Measurements from ENCODE around the gene C10orf71.

Gene C10orf71

DNA sequence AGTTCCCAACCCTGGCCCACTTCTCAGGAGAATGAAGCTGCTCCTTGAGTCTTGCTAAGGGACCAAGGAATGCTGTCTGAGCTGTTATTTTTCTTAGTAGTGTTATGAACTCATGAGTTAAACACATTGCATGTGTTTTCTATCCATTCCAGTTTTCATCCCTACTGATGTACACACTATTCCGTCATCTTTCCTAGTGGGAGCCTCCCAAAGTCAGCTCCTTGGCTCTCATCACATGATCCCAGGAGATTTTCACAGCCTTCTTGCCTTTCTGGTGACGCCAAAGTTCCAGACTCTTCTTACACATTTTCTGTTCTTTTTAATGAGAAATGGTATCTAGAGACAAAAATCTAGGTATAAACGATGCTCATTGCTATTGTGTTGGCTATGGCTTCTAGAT, 8.4 kb upstream of the C10orf71 start:
- Histone ChIP-seq H3K27ac (no peak overlapping the region), H3K4me3 (no peak overlapping the region)

DNA sequence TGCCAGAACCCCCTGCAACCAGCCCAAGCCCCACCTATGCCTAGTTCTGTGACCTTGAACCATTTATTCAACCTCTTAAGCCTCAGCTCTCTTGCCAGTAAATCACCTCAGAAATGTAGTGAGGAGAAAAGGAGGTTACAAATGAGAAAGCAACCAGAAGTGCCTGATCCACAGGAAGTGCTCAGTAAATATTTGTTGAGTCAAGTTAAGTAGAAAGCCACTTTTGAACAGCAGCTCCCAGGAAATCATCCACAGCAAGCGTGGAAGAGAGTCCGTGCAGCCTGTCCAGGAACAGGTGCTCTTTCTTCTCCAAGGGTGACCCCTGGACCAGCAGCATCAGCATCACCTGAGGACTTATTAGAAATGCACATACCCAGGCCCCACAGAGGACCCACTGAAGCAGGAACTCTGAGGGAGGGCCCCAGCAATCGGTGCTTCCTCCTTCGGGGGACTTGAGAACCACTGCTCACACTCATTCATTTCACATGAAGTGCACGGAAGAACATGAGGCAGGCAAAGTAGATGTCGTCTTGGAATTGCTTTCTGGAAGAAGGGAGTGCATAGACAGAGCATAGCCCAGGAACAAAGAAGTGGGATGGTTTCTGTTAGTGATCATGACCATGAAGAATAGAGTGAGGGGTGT, 6.3 kb upstream of the C10orf71 start:
- no peak overlapping the region for H3K27ac ChIP-seq
- H3K4me3 ChIP-seq, result no peak overlapping the region

DNA sequence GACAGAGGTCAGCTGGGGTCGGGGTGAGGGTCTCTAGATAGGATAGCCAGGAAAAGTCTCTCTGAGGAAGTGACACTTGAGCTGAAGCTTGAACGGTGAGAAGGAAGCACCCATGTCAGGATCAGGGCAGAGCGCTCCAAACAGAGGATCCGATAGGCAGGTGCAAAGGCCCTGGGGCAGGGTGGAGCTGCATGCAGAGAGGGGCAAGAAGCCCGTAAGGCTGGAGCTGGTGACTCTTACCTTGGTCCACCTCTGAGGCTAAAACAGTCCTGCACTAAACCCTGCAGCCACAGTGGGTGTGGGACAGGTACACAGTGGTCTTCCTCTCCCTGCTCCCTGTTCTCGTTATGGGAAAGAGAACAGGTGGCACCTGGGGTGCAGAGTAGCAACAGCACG, 5.8 kb upstream of the C10orf71 start:
- Histone ChIP-seq H3K4me3 (no peak overlapping the region), H3K27ac (no peak overlapping the region)

- Histone ChIP-seq H3K4me3 (no peak overlapping the region), H3K27ac (no peak overlapping the region)
These were observed 4.2 kb upstream of the C10orf71 start for GRCh38 chr10:49294731-49295130.

GRCh38 chr10:49295297-49295696, 3.7 kb upstream of the C10orf71 start:
- H3K4me3 ChIP-seq, result no peak overlapping the region
- no peak overlapping the region for H3K27ac ChIP-seq

DNA sequence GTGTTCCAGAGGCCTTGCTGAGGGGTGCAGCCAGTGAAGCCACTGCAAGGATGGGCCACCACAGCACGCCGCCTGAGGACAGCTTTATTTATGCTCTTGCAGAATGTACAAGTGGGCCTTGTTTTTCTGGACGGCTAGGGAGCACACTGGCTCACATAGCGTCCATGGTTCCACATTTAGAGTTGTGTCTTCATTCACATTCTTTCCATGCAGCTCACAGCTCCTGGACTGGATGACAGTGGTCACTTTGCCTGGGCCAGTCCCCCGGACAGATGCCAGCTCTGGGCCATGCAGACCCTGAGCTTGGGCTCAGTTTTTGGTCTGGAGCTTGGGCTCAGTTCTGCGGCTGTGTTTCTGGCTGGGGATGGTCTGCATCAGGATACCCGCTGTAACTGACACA, 2.6 kb upstream of the C10orf71 start:
- no peak overlapping the region for H3K4me3 ChIP-seq
- H3K27ac ChIP-seq, result no peak overlapping the region

- Histone ChIP-seq H3K27ac (no peak overlapping the region), H3K4me3 (no peak overlapping the region)
These were observed 2.1 kb upstream of the C10orf71 start for GRCh38 chr10:49296836-49297235.

DNA sequence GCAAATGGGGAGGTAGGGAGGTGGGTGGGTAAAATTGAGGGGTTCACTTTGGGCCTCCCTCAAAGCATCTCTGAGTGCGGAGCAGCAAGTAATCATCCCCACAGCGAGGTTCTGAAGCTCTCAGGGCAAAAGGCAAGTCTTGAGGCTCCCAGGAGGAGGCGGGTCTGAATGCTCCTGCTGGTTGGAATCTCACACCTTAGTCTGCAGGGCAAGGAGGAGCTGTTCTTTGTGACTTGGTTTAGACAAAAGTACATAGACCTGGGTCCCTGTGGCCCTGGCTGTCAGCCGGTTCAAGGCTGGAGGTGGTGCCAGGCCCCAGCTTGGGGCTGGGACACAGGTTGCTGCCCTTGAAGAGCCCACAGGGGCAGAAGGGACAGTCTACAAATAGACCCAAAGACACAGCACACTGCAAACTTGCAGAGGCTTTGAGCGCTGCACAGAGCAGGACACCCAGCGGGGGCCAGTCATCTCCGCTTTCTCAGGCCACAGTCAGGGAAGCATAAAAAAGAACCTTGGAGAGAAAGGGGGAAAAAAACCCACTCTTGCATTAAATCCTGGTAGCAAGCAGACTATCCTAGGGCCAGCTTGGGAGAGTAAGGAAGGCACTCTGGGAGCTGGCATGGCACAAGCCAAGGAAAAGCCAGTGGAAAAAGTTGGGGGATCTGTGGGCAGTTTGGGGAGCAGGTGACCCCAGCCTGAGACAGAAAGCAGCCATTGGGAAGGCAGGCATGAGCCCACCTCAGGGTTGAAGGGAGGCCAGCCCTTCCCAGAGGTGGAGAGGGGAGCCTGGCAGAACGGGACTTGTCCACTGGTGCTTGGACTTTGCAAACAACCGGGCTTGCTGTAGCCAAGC, 926 bp upstream of the C10orf71 start:
- Histone ChIP-seq H3K4me3 (no peak overlapping the region), H3K27ac (no peak overlapping the region)

GRCh38 chr10:49298671-49298982, 343 bp upstream of the C10orf71 start:
- Histone ChIP-seq H3K4me3 (no peak overlapping the region), H3K27ac (no peak overlapping the region)

DNA sequence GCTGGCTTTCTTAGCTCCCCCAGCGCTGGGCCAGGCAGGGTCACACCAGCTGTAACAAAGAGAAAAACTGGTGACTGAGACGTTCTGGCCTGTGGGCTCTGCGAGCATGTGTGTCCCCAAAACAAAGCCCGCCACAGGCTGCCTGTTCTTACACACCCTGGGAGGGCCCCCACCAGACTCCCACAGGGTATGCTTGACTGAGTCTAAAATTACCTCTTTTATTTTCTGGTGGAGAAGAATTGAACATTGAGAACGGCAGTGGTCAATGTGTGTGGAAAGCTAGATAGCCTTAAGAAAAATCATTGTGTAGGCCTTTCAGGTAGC, 808 bp downstream of the C10orf71 start:
- peak overlapping the region in 1 of 21 experiments; percentile 30 for H3K27ac ChIP-seq
- H3K4me3 ChIP-seq, result no peak overlapping the region

GRCh38 chr10:49300140-49300974, 1.4 kb downstream of the C10orf71 start:
- H3K4me3 ChIP-seq, result no peak overlapping the region

DNA sequence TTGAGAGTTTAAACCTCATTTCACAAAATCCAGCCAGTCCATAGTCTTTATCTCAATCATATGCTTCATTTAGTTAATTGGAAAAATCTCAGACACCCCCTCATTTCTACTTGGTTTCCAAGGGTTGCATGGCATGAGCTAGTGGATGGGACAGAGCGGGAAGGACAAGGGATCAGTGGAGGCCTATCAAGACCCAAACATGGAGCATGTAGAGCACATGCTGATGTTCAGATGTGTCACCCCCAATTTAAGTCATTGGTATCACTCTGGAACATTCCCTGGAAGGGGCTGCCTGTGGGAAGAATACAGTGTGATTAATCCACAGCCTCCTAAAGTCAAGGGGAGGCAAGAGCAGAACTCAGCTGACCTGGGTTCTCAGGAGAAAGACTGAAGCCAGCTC, 2.3 kb downstream of the C10orf71 start:
- Histone ChIP-seq H3K4me3 (no peak overlapping the region), H3K27ac (no peak overlapping the region)

More at GRCh38 chr10:49300140-49300974, 1.4 kb downstream of the C10orf71 start:
- H3K27ac ChIP-seq, result peak overlapping the region in 2 of 21 experiments; percentile 3 to 21

- Histone ChIP-seq H3K27ac (no peak overlapping the region), H3K4me3 (no peak overlapping the region)
These were observed 3.1 kb downstream of the C10orf71 start for GRCh38 chr10:49302088-49302487.

DNA sequence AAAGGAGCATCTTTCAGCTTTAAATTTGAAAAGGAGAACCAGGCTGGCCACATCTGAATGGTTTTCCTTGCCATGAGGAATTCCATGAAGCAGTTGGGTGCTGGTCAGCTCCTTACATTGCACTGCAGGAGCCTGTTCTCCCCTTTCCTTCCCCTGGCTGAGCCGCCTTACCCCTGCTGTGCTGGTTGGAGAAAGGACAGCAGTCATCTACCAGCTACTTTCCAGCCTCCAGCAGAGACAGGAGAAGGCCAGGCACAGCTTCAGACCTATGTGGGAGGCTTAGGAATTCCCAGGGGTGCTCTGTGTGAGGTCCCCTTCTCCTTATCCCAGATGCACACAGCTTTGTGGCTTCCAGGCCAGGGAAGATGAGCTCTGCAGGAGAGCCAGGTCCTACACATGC, 4.7 kb downstream of the C10orf71 start:
- no peak overlapping the region for H3K4me3 ChIP-seq
- no peak overlapping the region for H3K27ac ChIP-seq

DNA sequence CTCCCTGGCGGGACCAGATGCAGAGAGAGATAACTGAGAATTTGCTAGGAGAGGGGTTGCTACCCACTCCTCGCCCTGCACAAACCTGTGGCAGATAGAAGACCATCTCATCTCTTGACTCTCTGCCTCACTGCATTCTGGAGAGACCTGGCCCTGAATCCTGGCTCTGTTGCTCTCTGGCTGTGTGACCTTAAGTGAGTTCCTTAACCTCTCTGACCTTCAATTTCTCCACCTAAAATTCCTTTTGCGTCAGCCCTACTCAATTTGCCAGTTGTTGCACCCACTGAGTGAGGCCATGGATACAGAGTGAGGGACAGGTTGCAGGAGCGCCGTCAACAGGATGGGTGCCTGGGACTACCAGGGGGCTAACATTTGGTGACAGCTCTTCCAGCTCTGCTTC, 5.2 kb downstream of the C10orf71 start:
- H3K27ac ChIP-seq, result no peak overlapping the region
- no peak overlapping the region for H3K4me3 ChIP-seq

DNA sequence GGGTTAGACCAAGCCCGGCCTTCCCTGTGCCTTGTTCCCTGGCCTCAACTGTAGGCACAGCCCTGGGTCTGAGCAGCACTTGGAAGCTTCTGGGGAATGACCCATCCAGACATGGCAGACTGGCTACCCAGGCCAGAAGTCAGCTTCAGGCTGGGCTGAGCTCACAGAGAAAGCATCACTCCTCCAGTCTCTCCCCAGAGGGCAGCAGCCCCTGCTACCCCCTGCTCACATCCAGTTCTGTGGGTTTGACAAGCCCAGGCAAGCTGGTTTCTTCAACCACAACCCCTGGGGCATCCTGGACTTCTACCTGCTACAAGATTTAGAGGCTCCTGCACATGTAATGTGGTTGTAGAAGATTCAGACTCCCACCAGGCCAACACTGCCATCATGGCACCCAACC, 9.0 kb downstream of the C10orf71 start:
- no peak overlapping the region for H3K4me3 ChIP-seq
- H3K27ac ChIP-seq, result no peak overlapping the region

DNA sequence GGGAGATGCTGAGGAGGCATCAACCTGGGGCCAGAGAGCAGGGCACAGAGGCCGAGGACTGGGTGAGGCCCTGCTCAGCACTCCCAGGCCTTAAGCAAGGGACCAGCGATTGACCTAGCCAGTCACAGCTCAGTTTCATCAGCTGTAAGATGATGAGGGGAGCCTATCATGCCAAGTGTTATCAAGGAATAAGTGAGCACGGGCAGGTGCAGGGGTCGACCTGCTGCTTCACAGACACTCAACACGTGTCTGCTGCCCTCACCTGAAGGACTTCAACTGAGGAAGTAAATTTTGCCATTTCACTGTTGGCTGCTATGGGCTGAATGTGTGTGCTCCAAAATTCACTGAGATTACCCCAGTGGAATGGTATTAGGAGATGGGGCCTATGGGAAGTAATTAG, 9.9 kb downstream of the C10orf71 start:
- no peak overlapping the region for H3K4me3 ChIP-seq
- no peak overlapping the region for H3K27ac ChIP-seq

- peak overlapping the region in 5 of 21 experiments; percentile 12 to 43 (median 40) for H3K27ac ChIP-seq
- no peak overlapping the region for H3K4me3 ChIP-seq
These were observed 10.9 kb downstream of the C10orf71 start for GRCh38 chr10:49309691-49310411.

DNA sequence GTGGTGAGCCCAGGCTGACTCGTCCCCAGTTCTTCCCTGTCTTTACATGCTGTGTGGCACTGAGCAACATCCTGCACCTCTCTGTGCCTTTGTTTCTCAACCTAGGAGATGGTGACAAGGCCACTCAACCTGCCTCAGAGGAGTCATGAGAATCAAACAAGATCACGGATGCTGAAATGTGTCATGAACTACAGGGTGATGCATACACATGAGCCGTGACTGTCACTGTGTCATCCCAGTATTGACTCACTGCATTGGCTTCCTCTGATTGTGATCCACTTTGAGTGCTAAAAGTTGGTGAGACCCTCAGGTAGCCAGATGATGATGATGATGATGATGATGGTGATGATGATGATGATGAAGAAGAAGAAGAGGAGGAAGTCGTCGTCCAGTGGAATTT, 11.5 kb downstream of the C10orf71 start:
- H3K27ac ChIP-seq, result peak overlapping the region in 4 of 21 experiments; percentile 12 to 43 (median 40)
- no peak overlapping the region for H3K4me3 ChIP-seq

- H3K4me3 ChIP-seq, result no peak overlapping the region
- no peak overlapping the region for H3K27ac ChIP-seq
These were observed 12.1 kb downstream of the C10orf71 start for GRCh38 chr10:49310901-49311554.

Measured in skin epidermis (tissue), 12 donors.